HepG2 (cell line): ENCODE data around the gene PGM3. TPM values are rescaled to one million over a fixed set of nuclear protein-coding genes. Genes with fewer than 3 reads are reported as not detected.

Source experiments
- ATAC-seq: fragments of 200-7000 bp; cut with Tn5 transposase; 3 replicates; pipeline ENCODE4 v1.9.1; 2020; ENCODE audit warnings: mild to moderate bottlenecking, moderate library complexity
- BruUV-seq: library from RNA; stranded (reverse); fragments of 400-500 nt; replicated peaks from 2 replicates; lab custom pipeline; 2021; lab: Mats Ljungman, UMichigan
- CTCF ChIA-PET: fragments of 300-600 bp; formaldehyde crosslinking; extraction: SDS; loops from one replicate; lab custom pipeline; 2021; ENCODE audit warnings: low total read pairs, inconsistent platforms, low intra/inter-chr PET ratio; lab: Yijun Ruan, JAX
- POLR2A ChIA-PET: fragments of 350-600 bp; sonication (Branson Sonifier 250); formaldehyde crosslinking; loops from one replicate; lab custom pipeline; 2020; ENCODE audit warnings: antibody characterized with exemption, inconsistent platforms; lab: Yijun Ruan, JAX
- DNase-seq: peaks from one replicate; pipeline ENCODE4 v3.0.0-alpha.2; 2015; ENCODE audit warnings: low spot score
- FAIRE-seq: peaks from 3 replicates; lab custom pipeline; 2011; peaks lifted over from hg19 to GRCh38; lab: Jason Lieb, UNC
- H2AFZ ChIP-seq: one replicate; pipeline ENCODE4 v1.6.1; 2011; ENCODE audit warnings: low read length, inconsistent platforms
- H3K27ac ChIP-seq: fragments of 300-600 bp; 3 replicates; pipeline ENCODE4 v1.8.0; 2011; ENCODE audit warnings: mixed run types, mild to moderate bottlenecking, mixed read lengths, low read length, inconsistent platforms; ENCODE audit not compliant: insufficient read depth; ENCODE audit errors: extremely low read length
- H3K27me3 ChIP-seq, 2 experiments: fragments of 200-600 bp in 1 of 2; 2 replicates in 1 of 2; 3 replicates in 1 of 2; pipeline versions ENCODE4 v1.6.0 to v1.8.0; 2011; ENCODE audit warnings: low read length in 2 of 2, mild to moderate bottlenecking in 2 of 2, moderate library complexity in 2 of 2, inconsistent platforms in 1 of 2; ENCODE audit not compliant: insufficient read depth in 2 of 2, control insufficient read depth in 1 of 2
- H3K36me3 ChIP-seq, 2 experiments: fragments of 200-600 bp in 1 of 2; replicated peaks in 1 of 2; 2 replicates in 1 of 2; 3 replicates in 1 of 2; pipeline versions ENCODE4 v1.5.1 to v1.8.0; 2011; ENCODE audit warnings: low read length in 2 of 2, inconsistent platforms in 1 of 2; ENCODE audit not compliant: insufficient read depth in 2 of 2, control insufficient read depth in 1 of 2
- H3K4me1 ChIP-seq: 2 replicates; pipeline ENCODE4 v1.5.1; 2012; ENCODE audit warnings: low read length, inconsistent platforms; ENCODE audit not compliant: insufficient read depth
- H3K4me2 ChIP-seq: 2 replicates; pipeline ENCODE4 v1.6.0; 2011; ENCODE audit warnings: low read depth, low read length, inconsistent platforms
- H3K4me3 ChIP-seq, 3 experiments: fragments of 200-600 bp in 1 of 3; sonication (generic), shearing (Covaris generic) in 1 of 3; replicated peaks in 1 of 3; 2 replicates each; pipeline ENCODE4 v1.5.1; 2011 to 2016; ENCODE audit warnings: low read length in 3 of 3, inconsistent platforms in 2 of 3, low read depth in 2 of 3, mild to moderate bottlenecking in 2 of 3, control low read depth in 1 of 3, mixed read lengths in 1 of 3; ENCODE audit not compliant: insufficient read depth in 1 of 3
- H3K79me2 ChIP-seq: one replicate; pipeline ENCODE4 v1.6.1; 2011; ENCODE audit warnings: low read length, inconsistent platforms; ENCODE audit not compliant: insufficient read depth
- H3K9ac ChIP-seq: 2 replicates; pipeline ENCODE4 v1.6.0; 2011; ENCODE audit warnings: mild to moderate bottlenecking, low read depth, low read length, inconsistent platforms; ENCODE audit not compliant: insufficient read depth
- H3K9me3 ChIP-seq: 2 replicates; pipeline ENCODE4 v1.5.1; 2012; ENCODE audit warnings: mild to moderate bottlenecking, low read length
- H4K20me1 ChIP-seq: 2 replicates; pipeline ENCODE4 v1.6.0; 2011; ENCODE audit warnings: inconsistent platforms, mild to moderate bottlenecking, low read length, moderate library complexity; ENCODE audit not compliant: insufficient read depth
- ARHGAP35 ChIP-seq: sonication (generic); formaldehyde crosslinking; IDR thresholded peaks from 2 replicates; pipeline ENCODE4 v1.9.0; 2022; ENCODE audit warnings: mild to moderate bottlenecking, inconsistent platforms, moderate library complexity, missing genetic modification reagents, borderline replicate concordance
- ARID5B ChIP-seq: IDR thresholded peaks from 2 replicates; pipeline ENCODE4 v1.4.0; 2020; ENCODE audit warnings: mild to moderate bottlenecking, missing genetic modification reagents
- ELF4 ChIP-seq: sonication (generic); formaldehyde crosslinking; IDR thresholded peaks from 2 replicates; pipeline ENCODE4 v1.5.0; 2020; ENCODE audit warnings: missing genetic modification reagents, mild to moderate bottlenecking, moderate library complexity, borderline replicate concordance
- MYC ChIP-seq: sonication (generic); formaldehyde crosslinking; IDR thresholded peaks from 2 replicates; pipeline ENCODE4 v1.9.0; 2021; ENCODE audit warnings: missing genetic modification reagents, borderline replicate concordance
- PTBP1 ChIP-seq: fragments of 200-400 bp; formaldehyde crosslinking; IDR thresholded peaks from 2 replicates; pipeline ENCODE4 v1.6.1; 2018; ENCODE audit warnings: low read length, low read depth; ENCODE audit not compliant: poor library complexity, severe bottlenecking
- SMAD9 ChIP-seq: sonication (generic); formaldehyde crosslinking; IDR thresholded peaks from 2 replicates; pipeline ENCODE4 v1.5.1; 2020; ENCODE audit warnings: mild to moderate bottlenecking, missing genetic modification reagents
- ZNF10 ChIP-seq: sonication (generic); formaldehyde crosslinking; IDR thresholded peaks from 2 replicates; pipeline ENCODE4 v1.4.0; 2020; ENCODE audit warnings: mild to moderate bottlenecking, low read depth, missing genetic modification reagents, borderline replicate concordance
- ZNF343 ChIP-seq: sonication (generic); formaldehyde crosslinking; IDR thresholded peaks from 2 replicates; pipeline ENCODE4 v1.4.0; 2020; ENCODE audit warnings: mild to moderate bottlenecking, missing genetic modification reagents
- ZNF768 ChIP-seq: sonication (generic); formaldehyde crosslinking; IDR thresholded peaks from 2 replicates; pipeline ENCODE4 v1.4.0; 2020; ENCODE audit warnings: missing genetic modification reagents
- ZNF780A ChIP-seq: sonication (generic); formaldehyde crosslinking; IDR thresholded peaks from 2 replicates; pipeline ENCODE4 v1.8.0; 2022; ENCODE audit warnings: mild to moderate bottlenecking, missing genetic modification reagents, moderate library complexity
- WGBS: methylation state at CpG from one replicate; pipeline ENCODE4 v1.1.6; 2017; ENCODE audit warnings: low lambda C conversion rate; 5-methylcytosine and 5-hydroxymethylcytosine counted together
- in situ Hi-C: cut with HindIII; loops from 2 replicates; pipeline ENCODE4 v1.10.0; 2017; ENCODE audit warnings: low pct_unique_long_range_greater_than_20kb; ENCODE audit not compliant: extremely low pct_ligation_motif_present
- intact Hi-C: fragments of 100-400 bp; cut with micrococcal nuclease; formaldehyde crosslinking; loops from one replicate; pipeline ENCODE4 v1.10.0; 2022; ENCODE audit not compliant: unreplicated experiment
- polyA plus RNA-seq, 8 experiments: library from polyadenylated mRNA; depleted of rRNA in 3 of 8; stranded (reverse) in 7 of 8; unstranded in 1 of 8; fragments of >200 nt; fragmentation: Illumina TruSeq in 4 of 8; extraction: Trizol in 4 of 8; gene quantifications; 2 replicates each; pipeline versions ENCODE4 v1.2.1 to v1.2.3, GENCODE V29; 2011 to 2016; ENCODE audit warnings: low read depth in 4 of 8, missing spikeins in 1 of 8, mixed read lengths in 1 of 8; ENCODE audit not compliant: insufficient read depth in 1 of 8
- total RNA-seq, 5 experiments: library from RNA; depleted of rRNA; stranded (reverse); fragments of >200 nt; fragmentation: Illumina TruSeq; extraction: Trizol; gene quantifications; 2 replicates each; pipeline ENCODE4 v1.2.3, GENCODE V29; 2016; ENCODE audit warnings: low read depth in 1 of 5

PGM3 gene
- total and polyA plus RNA-seq, 2 of the 13 experiments (the other 11 are each of a cell fraction or from before 2014, with no cell fraction given) = 72.5 to 163 TPM

- intact Hi-C loops = no loop called here
- POLR2A ChIA-PET = no interaction called here
- TF ChIP-seq ARID5B (CRISPR knock-in tag) (no peak), ZNF780A (no peak), ZNF10 (no peak), ZNF343 (CRISPR knock-in tag) (no peak), MYC (CRISPR knock-in tag) (no peak), ELF4 (CRISPR knock-in tag) (no peak), ARHGAP35 (CRISPR knock-in tag) (no peak), PTBP1 (no peak), ZNF768 (no peak), SMAD9 (no peak)
- TF ChIP-seq, all 625 proteins: peak for 0
- no peak overlapping the region for H3K4me3 ChIP-seq
- H4K20me1 ChIP-seq = no peaks in the 10 kb centered on the region
- H3K79me2 ChIP-seq = peaks cover 3% of the 10 kb centered on the region
- H3K9ac ChIP-seq = no peak overlapping the region
- H2AFZ ChIP-seq = no peak overlapping the region
- 88% methylated on average over 5 of the region's 5 CpGs for WGBS
- DNase-seq (no peak), FAIRE-seq (no peak), ATAC-seq (no peak)
- BruUV-seq = no TSS peak
- H3K27me3 ChIP-seq = no peaks in the 10 kb centered on the region; a peak in 1 of 5 replicates
- H3K9me3 ChIP-seq = no peaks in the 10 kb centered on the region
- H3K4me2 ChIP-seq = no peak overlapping the region
- in situ Hi-C loops = loop anchor here (25.0 kb wide), 1 partner anchor 962 kb away; the partner anchor contains the start of gene IBTK
- peaks cover 15% of the 10 kb centered on the region for H3K4me1 ChIP-seq
- CTCF ChIA-PET = no interaction called here
- peaks cover 2 to 15% of the 10 kb centered on the region in 2 experiments for H3K36me3 ChIP-seq
- no peak overlapping the region for H3K27ac ChIP-seq
Observed at GRCh38 chr6:83199173-83199862, 6.3 kb upstream of the PGM3 start.
